Measurements from ENCODE around the gene CSTPP1.

Gene CSTPP1

DNA sequence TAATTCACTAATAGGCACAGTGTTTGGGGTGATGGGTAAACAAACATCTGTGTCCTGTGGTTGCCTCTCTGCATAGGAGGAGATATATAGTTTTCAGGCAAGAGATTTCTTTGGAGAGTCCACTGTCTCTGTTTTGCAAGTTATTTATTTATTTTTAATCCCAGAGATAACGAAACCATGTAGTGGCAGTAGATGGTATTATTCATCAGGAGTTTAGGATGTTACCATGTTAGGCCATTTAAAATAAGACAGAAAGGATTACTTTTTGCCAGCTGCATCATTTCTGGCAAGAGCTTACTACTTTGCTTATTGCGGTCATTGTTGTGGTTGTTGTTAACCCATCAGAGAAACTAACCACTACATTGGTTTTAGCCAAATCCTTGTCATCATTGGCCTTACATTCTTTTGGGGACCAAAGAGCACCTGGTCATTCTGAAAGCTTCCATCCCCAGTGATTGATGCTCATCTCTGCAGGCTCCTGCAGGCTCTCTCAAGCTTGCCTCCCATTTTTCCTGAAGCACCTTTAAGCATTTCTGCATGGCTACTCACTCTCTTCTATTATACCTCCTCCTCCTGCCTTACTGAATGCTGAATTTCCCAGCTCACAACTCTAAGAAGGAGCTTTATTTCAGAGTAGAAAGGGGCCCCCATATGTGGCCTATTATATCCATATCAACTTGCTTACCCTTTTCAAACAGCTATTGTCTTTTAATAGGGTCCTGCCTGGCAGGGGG, 84.4 kb downstream of the CSTPP1 start:
- H3K9me3 Mint-ChIP-seq = no peaks in the 10 kb centered on the region
- H3K4me1 Mint-ChIP-seq = no peaks in the 10 kb centered on the region

DNA sequence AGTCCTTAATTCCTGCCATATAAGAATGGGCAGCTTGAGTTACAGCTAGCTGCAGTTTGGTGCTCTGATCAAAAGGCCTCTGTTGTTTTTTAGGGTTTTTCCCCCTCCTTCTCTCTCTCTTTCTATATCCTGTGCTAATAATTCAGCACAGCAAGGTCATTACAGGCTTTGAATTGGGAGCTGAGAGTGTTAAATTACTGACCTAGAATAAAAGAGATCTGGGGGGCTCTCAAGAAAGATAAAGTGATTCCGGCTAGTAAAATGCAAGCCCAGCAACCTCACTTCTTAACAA, 84.9 kb downstream of the CSTPP1 start:
- Mint-ChIP-seq H3K27me3 (no peaks in the 10 kb centered on the region), H3K4me3 (no peak overlapping the region), H3K36me3 (peaks cover 4% of the 10 kb centered on the region), H3K4me1 (no peaks in the 10 kb centered on the region), H3K27ac (no peak overlapping the region), H3K9me3 (no peaks in the 10 kb centered on the region)

More for the DNA sequence above, 84.4 kb downstream of the CSTPP1 start:
- Mint-ChIP-seq H3K4me3 (no peak overlapping the region), H3K36me3 (peaks cover 4% of the 10 kb centered on the region), H3K27ac (no peak overlapping the region), H3K27me3 (no peaks in the 10 kb centered on the region)

DNA sequence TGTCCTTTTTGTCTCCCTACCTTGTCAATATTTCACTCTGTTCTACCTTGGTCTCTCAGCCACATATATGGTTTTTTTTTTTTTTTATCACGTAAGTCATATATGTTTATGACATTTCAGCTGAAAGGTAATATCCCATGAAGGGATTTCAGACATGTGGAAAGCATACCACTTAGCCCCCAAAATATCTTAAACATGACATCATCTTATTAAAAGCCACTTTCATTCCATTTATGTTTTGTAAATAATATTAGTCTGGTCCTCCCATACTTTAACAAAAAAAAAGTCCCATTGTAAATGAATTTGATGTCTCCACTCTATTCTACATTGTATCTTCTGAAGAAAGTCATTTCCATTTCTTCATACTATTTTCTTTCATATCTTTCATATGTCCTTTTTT, 85.4 kb downstream of the CSTPP1 start:
- Mint-ChIP-seq H3K36me3 (peaks cover 3% of the 10 kb centered on the region), H3K9me3 (no peaks in the 10 kb centered on the region), H3K27me3 (no peaks in the 10 kb centered on the region), H3K27ac (no peak overlapping the region), H3K4me1 (no peaks in the 10 kb centered on the region), H3K4me3 (no peak overlapping the region)

DNA sequence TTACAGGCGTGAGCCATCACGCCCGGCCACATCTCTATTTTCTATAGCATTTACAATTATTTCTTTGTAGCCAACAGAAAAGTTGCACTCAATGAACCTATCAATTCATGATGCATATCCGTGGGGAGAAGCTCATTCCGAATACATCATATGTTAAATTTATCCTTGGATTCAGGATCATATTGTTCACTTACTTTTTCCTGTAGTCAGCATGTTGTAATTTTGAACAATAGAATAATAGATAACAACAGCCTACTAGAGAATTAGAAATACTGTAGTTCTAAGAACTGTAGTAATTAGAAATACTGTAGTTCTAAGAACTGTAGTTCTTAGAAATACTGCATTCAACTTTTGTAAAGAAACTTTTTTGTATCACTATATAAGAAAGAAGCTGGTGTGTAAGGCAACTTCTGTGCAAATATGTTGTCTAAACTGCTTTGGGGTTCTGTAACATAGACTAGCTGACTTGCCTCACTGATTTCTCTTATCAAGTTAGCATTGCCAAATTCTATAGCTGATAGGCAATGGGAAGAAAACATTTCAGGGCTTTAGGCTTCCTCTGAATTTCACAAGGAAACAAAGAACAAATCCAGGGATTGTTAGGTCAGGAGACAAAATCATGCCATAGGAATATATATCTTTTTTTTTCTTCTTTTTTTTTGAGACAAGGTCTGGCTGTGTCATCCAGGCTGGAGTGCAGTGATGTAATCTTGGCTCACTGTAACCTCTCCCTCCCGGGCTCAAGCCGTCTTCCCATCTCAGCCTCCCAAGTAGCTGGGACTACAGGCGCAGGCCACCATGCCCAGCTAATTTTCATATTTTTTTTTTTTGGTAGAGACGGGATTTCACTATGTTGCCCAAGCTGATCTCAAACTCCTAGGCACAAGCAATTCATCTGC, 91.9 kb downstream of the CSTPP1 start:
- no peaks in the 10 kb centered on the region for H3K27me3 Mint-ChIP-seq
- H3K36me3 Mint-ChIP-seq = peaks cover 6% of the 10 kb centered on the region
- H3K4me1 Mint-ChIP-seq = no peaks in the 10 kb centered on the region
- no peaks in the 10 kb centered on the region for H3K9me3 Mint-ChIP-seq
- no peak overlapping the region for H3K27ac Mint-ChIP-seq
- no peak overlapping the region for H3K4me3 Mint-ChIP-seq

DNA sequence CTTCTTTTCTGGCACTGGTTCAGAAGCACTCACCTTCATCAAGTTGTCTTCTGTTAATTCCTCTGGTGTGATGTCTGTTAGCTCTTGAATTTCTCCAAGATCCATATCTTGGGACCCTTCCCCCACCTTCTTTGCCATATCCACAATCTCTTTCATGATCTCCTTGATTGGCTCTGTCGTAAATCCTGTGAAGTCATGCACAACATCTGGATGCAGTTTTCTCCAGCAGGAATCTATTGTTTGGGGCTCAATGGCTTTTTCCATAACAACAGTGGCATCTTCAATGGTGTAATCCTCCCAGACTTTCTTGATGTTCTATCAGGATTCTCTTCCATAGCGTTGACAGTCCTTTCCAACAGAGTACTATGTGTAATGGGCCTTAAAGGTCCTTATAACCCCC, 96.9 kb downstream of the CSTPP1 start:
- H3K36me3 Mint-ChIP-seq = peaks cover 8% of the 10 kb centered on the region
- H3K4me3 Mint-ChIP-seq = no peak overlapping the region
- H3K27me3 Mint-ChIP-seq = no peaks in the 10 kb centered on the region
- no peaks in the 10 kb centered on the region for H3K9me3 Mint-ChIP-seq
- no peaks in the 10 kb centered on the region for H3K4me1 Mint-ChIP-seq
- no peak overlapping the region for H3K27ac Mint-ChIP-seq

DNA sequence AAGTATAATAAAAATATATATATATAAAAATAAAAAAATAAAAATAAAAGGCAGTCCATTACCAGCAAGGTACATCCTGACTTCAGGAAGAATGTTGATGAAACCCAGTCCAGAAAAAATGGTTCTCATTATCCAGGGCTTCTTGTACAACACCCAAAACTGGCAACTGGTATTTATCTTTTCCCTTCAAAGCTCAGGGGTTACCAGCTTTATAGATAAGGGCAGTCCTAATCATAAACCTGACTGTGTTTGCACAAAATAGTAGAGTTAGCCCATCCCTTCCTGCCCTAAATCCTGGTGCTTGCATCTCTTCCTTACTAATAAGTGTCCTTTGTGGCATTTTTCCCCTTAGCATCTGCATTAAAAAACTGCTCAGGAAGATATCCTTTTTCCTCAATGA, 97.5 kb downstream of the CSTPP1 start:
- Mint-ChIP-seq H3K4me3 (no peak overlapping the region), H3K27ac (no peak overlapping the region), H3K9me3 (no peaks in the 10 kb centered on the region), H3K27me3 (no peaks in the 10 kb centered on the region), H3K4me1 (no peaks in the 10 kb centered on the region), H3K36me3 (peaks cover 6% of the 10 kb centered on the region)

DNA sequence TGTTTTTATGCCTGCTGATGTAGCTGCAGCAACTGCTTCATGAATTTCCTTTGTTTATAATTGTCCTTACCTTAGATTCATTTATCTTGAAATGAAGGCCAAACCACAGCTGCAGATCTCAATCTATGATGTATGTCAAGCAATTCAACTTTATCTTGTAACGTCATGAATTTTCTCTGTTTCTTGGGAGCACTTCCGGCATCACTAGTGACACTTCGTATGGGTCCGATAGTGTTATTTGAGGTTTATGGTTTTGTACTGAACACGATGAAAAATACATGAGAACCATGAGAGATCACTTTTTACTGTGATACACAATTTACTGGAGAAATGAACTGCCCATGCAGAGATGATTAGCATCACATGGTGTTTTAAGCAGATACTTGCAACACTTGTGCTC, 98.5 kb downstream of the CSTPP1 start:
- H3K4me3 Mint-ChIP-seq = no peak overlapping the region
- H3K4me1 Mint-ChIP-seq = no peaks in the 10 kb centered on the region
- no peaks in the 10 kb centered on the region for H3K9me3 Mint-ChIP-seq
- no peaks in the 10 kb centered on the region for H3K27me3 Mint-ChIP-seq
- no peak overlapping the region for H3K27ac Mint-ChIP-seq
- peaks cover 6% of the 10 kb centered on the region for H3K36me3 Mint-ChIP-seq

DNA sequence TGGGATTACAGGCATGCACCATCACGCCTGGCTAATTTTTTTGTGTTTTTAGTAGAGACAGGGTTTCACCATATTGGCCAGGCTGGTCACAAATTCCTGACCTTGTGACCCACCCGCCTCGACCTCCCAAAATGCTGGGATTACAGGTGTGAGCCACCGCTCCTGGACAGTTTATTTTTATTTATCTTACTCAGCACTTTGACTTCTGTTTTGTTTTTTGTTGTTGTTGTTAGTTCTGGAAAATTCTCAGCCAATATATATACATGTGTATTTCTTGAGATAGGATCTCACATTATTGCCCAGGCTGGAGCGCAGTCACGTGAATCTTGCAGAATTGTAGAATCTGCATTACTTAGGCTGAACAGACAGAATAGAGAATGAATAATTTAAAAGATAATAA, 107.6 kb downstream of the CSTPP1 start:
- peaks cover 2% of the 10 kb centered on the region for H3K36me3 Mint-ChIP-seq
- H3K27me3 Mint-ChIP-seq = no peaks in the 10 kb centered on the region
- no peaks in the 10 kb centered on the region for H3K4me1 Mint-ChIP-seq
- no peaks in the 10 kb centered on the region for H3K9me3 Mint-ChIP-seq
- H3K27ac Mint-ChIP-seq = no peak overlapping the region
- no peak overlapping the region for H3K4me3 Mint-ChIP-seq

DNA sequence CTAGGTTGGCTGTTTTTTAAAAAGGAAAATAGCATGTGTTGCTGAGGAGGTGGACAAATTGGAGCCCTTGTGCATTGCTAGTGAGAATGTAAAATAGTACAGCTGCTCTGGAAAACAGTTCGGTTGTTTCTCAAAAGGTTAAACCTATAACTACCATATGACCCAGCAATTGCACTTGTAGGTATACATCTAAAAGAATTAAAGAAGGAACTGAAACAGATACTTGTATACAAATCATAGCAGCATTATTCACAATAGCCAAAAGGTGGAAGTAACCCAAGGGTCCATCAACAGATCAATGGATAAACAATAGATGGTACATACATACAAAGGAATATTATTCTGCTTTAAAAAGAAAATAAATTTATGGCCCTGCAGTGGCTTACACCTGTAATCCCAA, 111.4 kb downstream of the CSTPP1 start:
- no peaks in the 10 kb centered on the region for H3K4me1 Mint-ChIP-seq
- no peak overlapping the region for H3K27ac Mint-ChIP-seq
- H3K4me3 Mint-ChIP-seq = no peak overlapping the region
- peaks cover 12% of the 10 kb centered on the region for H3K36me3 Mint-ChIP-seq
- no peaks in the 10 kb centered on the region for H3K27me3 Mint-ChIP-seq
- H3K9me3 Mint-ChIP-seq = no peaks in the 10 kb centered on the region

DNA sequence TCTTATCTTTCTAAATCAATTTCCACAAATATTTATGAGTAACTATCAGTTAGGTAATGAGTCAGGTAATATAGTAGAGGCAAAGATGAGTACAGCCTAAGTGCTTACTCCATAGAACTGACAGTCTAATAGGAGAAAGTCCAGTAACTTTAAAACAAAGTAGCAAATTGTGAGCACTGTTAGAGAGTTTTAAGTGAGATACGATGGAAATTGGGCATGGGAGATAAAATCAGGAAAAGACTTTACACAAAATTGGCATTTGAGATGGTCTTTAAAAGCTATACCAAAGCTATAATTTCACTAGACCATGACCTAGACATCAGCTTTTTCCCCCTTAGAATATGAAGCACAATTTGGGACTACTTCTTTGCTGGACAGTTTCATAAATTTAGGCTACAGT, 113.7 kb downstream of the CSTPP1 start:
- no peaks in the 10 kb centered on the region for H3K9me3 Mint-ChIP-seq
- H3K4me3 Mint-ChIP-seq = no peak overlapping the region
- peaks cover 18% of the 10 kb centered on the region for H3K36me3 Mint-ChIP-seq
- no peaks in the 10 kb centered on the region for H3K4me1 Mint-ChIP-seq
- H3K27ac Mint-ChIP-seq = no peak overlapping the region
- H3K27me3 Mint-ChIP-seq = no peaks in the 10 kb centered on the region

DNA sequence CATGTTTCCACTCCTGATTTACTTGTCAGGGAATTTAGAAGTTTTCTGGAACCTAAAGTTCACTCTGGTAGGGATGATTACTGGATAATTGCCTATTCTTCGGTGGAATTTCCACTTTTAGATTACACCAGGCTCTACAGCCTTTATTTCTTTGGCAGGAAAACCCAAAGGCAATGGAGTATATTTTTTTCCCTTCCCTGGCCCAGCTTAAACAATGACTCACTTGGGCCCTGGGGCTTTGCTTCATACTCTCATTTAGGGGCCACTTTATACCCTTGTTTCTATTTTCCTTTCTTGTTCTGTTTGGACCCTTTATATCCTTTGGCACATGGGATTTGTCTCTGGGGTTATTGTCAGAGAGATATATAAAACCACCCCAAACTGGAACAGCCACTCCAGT, 114.7 kb downstream of the CSTPP1 start:
- no peak overlapping the region for H3K27ac Mint-ChIP-seq
- H3K36me3 Mint-ChIP-seq = peaks cover 18% of the 10 kb centered on the region
- no peaks in the 10 kb centered on the region for H3K9me3 Mint-ChIP-seq
- H3K4me1 Mint-ChIP-seq = no peaks in the 10 kb centered on the region
- H3K27me3 Mint-ChIP-seq = no peaks in the 10 kb centered on the region
- H3K4me3 Mint-ChIP-seq = no peak overlapping the region

DNA sequence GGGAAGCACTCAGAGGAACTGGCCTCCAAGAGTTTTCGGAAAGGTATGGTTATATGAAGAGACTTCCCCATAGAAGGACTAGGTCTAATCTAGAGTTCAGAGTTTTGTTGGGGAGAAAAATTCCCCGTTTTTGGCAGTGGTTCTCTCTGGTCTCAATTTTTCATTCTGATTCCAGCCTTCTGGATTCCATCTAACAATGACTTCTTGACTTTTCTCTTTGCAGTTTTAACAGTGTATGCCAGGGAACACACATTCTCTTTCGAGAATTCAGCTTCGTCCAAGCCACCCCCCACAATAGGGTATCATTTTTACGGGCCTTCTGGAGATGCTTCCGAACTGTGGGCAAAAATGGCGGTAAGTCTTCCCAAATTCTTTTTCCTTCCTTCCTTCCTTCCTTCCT, 115.6 kb downstream of the CSTPP1 start:
- Mint-ChIP-seq H3K36me3 (peaks cover 17% of the 10 kb centered on the region), H3K27ac (no peak overlapping the region)

DNA sequence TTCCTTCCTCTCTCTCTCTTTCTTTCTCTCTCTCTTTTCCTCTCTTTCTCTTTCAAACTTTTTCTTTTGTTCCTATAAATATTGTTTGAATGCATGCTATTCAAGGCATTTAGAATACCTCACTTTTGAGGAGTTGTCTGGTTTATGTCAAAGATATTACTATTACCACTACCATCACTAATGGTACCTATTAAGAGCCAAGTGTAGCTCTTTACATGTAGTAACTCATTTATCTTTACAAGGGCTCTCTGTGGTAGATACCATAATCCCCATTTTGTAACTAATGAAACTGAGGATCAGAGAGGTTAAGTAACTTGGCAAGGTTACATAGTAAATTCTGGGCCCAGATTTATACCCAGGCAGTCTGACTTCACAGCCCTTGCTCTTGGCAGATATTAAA, 116.0 kb downstream of the CSTPP1 start:
- no peaks in the 10 kb centered on the region for H3K4me1 Mint-ChIP-seq
- H3K27me3 Mint-ChIP-seq = no peaks in the 10 kb centered on the region
- H3K9me3 Mint-ChIP-seq = peaks cover 5% of the 10 kb centered on the region
- H3K36me3 Mint-ChIP-seq = peaks cover 20% of the 10 kb centered on the region
- no peak overlapping the region for H3K27ac Mint-ChIP-seq
- H3K4me3 Mint-ChIP-seq = no peak overlapping the region

More for the DNA sequence above, 115.6 kb downstream of the CSTPP1 start:
- no peak overlapping the region for H3K4me3 Mint-ChIP-seq
- peaks cover under 1% of the 10 kb centered on the region for H3K9me3 Mint-ChIP-seq
- no peaks in the 10 kb centered on the region for H3K27me3 Mint-ChIP-seq
- no peaks in the 10 kb centered on the region for H3K4me1 Mint-ChIP-seq

DNA sequence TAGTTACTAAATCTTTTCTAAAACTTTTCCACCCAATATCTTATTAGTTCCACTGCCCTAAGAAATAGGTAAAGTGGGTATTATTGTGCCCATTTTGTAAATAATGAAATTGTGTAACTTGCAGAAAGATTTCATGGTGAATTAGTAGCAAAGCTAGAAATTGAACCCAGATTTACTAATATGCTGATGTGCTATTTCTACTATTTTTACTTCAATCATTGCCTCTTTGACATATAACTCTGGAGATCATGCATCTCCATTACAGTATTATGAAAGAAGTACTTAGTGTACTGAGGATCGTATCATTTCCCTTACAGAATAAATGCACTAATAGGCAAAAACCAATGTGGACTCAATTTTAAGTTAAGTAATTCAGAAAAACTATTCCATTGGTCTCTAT, 119.0 kb downstream of the CSTPP1 start:
- H3K27ac Mint-ChIP-seq = no peak overlapping the region
- peaks cover 5% of the 10 kb centered on the region for H3K9me3 Mint-ChIP-seq
- no peak overlapping the region for H3K4me3 Mint-ChIP-seq
- H3K36me3 Mint-ChIP-seq = peaks cover 30% of the 10 kb centered on the region
- no peaks in the 10 kb centered on the region for H3K4me1 Mint-ChIP-seq
- H3K27me3 Mint-ChIP-seq = no peaks in the 10 kb centered on the region

DNA sequence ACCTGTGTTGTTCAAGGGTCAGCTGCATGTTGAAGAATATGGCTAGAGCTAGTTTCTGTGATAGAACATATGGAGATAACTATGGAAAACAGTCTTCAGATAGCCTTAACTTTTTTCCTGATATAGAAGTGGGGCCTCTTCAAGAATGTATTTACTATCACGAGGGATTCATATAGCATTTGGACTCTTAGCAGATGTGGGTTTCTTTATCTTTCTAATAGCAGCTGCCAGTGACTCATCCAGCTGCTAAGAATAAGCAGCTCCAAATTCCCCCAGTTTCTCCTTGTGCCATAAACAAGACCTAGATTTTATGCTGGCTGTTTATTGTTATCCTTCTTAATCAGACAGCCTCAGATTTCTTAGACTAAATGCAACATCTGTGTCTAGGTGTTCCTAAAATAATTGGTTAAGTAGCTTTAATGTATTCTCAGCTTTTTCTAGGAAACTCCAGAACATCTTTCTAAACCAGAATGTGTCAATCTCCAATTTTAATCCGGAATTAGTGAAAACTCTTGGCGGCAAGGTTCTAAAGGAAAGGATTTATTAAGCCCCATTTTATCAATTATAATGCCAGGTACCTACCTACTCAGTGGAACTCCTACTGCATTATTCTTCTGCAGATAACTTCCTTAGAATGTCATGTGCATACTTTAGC, 119.8 kb downstream of the CSTPP1 start:
- Mint-ChIP-seq H3K27me3 (no peaks in the 10 kb centered on the region), H3K4me3 (no peak overlapping the region), H3K27ac (no peak overlapping the region), H3K4me1 (peaks cover 3% of the 10 kb centered on the region), H3K36me3 (peaks cover 30% of the 10 kb centered on the region), H3K9me3 (peaks cover 5% of the 10 kb centered on the region)

DNA sequence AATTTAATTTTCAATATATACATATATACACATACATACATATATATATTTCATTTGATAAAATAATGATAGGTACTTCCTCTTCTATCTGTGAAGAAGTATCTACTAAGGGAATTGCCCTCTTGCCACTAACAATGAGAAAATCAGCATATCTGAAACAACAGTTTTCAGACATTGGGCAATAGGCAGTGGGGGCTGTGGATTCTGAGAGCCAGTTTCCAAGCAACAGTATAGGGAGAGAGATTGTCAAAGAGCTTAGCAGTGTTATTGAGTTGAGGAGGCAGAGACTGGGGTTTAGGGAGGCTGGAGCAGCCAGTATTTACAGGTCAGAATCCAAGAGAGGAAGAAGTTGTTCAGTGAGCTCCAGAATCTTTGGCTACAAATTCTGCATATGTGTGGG, 120.8 kb downstream of the CSTPP1 start:
- H3K9me3 Mint-ChIP-seq = peaks cover 5% of the 10 kb centered on the region
- H3K27me3 Mint-ChIP-seq = no peaks in the 10 kb centered on the region
- H3K4me3 Mint-ChIP-seq = no peak overlapping the region
- no peak overlapping the region for H3K27ac Mint-ChIP-seq
- H3K4me1 Mint-ChIP-seq = peaks cover 3% of the 10 kb centered on the region
- H3K36me3 Mint-ChIP-seq = peaks cover 29% of the 10 kb centered on the region
